Pancreas (tissue), 10 donors: ENCODE measurements around the gene ST6GALNAC3. TPM values are rescaled to one million over a fixed set of nuclear protein-coding genes. Genes with fewer than 3 reads are reported as not detected.

Experiments
- ATAC-seq, 4 donors: fragments of 200-7000 bp; cut with Tn5 transposase; one replicate each; pipeline versions ENCODE4 v1.8.0 to v1.9.1; 2020; ENCODE audit warnings: mild to moderate bottlenecking in 4 of 4, moderate library complexity in 4 of 4
- DNase-seq, 6 donors: peaks; one replicate each; pipeline ENCODE4 v3.0.0-alpha.2; 2020
- FAIRE-seq: peaks from 2 replicates; lab custom pipeline; 2012; peaks lifted over from hg19 to GRCh38; lab: Jason Lieb, UNC
- H3K27ac ChIP-seq, 4 donors: fragments of 200-600 bp; sonication (generic); 1 replicate in 3 of 4; 2 replicates in 1 of 4; pipeline versions ENCODE4 v1.5.0 to v1.8.0; 2020
- H3K27me3 ChIP-seq, 4 donors: fragments of 200-600 bp; one replicate each; pipeline ENCODE4 v1.8.0; 2021
- H3K36me3 ChIP-seq, 3 donors: fragments of 200-600 bp; sonication (generic) in 1 of 3; one replicate each; pipeline versions ENCODE4 v1.5.0 to v1.8.0; 2020 to 2021
- H3K4me1 ChIP-seq, 3 donors: fragments of 200-600 bp; one replicate each; pipeline ENCODE4 v1.8.0; 2021
- H3K4me3 ChIP-seq, 4 donors: fragments of 200-600 bp; sonication (generic) in 2 of 4; one replicate each; pipeline versions ENCODE4 v1.5.0 to v1.8.0; 2020 to 2021
- H3K9me3 ChIP-seq, 4 donors: fragments of 200-600 bp; one replicate each; pipeline ENCODE4 v1.8.0; 2021
- CTCF ChIP-seq, 4 donors: fragments of 200-600 bp; sonication (generic) in 3 of 4; IDR thresholded peaks; one replicate each; pipeline versions ENCODE4 v1.5.0 to v1.8.0; 2021; ENCODE audit warnings: antibody characterized with exemption in 4 of 4
- WGBS, 2 donors: extraction: QIAGEN DNeasy Blood & Tissue Kit; methylation state at CpG; one replicate each; pipeline ENCODE4 v1.1.7; 2013; 5-methylcytosine and 5-hydroxymethylcytosine counted together
- intact Hi-C, 3 donors: fragments of 100-400 bp; cut with DNase I; formaldehyde crosslinking; loops; one replicate each; pipeline versions ENCODE4 v1.11.1 to v1.14.2; 2022
- polyA plus RNA-seq, 2 donors: library from polyadenylated mRNA; stranded (reverse); fragments of 200-250 nt; gene quantifications; one replicate each; pipeline ENCODE4 v1.2.3, GENCODE V29; 2013
- total RNA-seq, 6 donors: library from RNA; stranded (reverse); fragmentation: NEBNext Ultra II Directional in 4 of 6; extraction: Animal tissue kit (Norgen Biotek cat#: 25700) in 4 of 6; gene quantifications; one replicate each; pipeline versions ENCODE4 v1.2.1 to v1.2.4, GENCODE V29; 2021 to 2023
- donor health status: healthy with polysubstance abuse.
- donor health status: DM: no; HTN: no; CAD: no; lungs with moderate emphysema.
- donor health status: DM: no; HTN: no; CAD: no.
- donor health status: control.
- donor health status: control.
- donor health status: Bipolar disorder and iron deficiency.
- donor health status: DM: yes; HTN: yes; CAD: no.
- donor health status: DM: no; HTN: no; CAD: no.
- donor health status: DM: no; HTN: no; CAD: no.
- donor health status: DM: yes; HTN: yes; CAD: no.

ST6GALNAC3 gene
- total and polyA plus RNA-seq, 8 donors: 0.35 to 2.0 (median 0.80) TPM

- TF ChIP-seq CTCF (IDR thresholded peaks at IDR 0.05): no peak
- ATAC-seq (no peak), DNase-seq (no peak), FAIRE-seq (no peak)
- H3K4me3 ChIP-seq: no peak overlapping the region
- intact Hi-C loops: no loop called here
- H3K27me3 ChIP-seq: no peaks in the 10 kb centered on the region
- no peak overlapping the region for H3K27ac ChIP-seq
- H3K9me3 ChIP-seq: no peaks in the 10 kb centered on the region
- no peaks in the 10 kb centered on the region for H3K36me3 ChIP-seq
- H3K4me1 ChIP-seq: no peaks in the 10 kb centered on the region
- 77 to 85% methylated on average over 3 of the region's 3 CpGs for WGBS, 2 donors
These were observed 434.3 kb downstream of the ST6GALNAC3 start for GRCh38 chr1:76508871-76509270.

GRCh38 chr1:76510672-76511557 lies 436.4 kb downstream of the ST6GALNAC3 start:
- no peak for DNase-seq
- Histone ChIP-seq H3K4me3 (no peak overlapping the region), H3K27me3 (no peaks in the 10 kb centered on the region), H3K27ac (no peak overlapping the region), H3K36me3 (no peaks in the 10 kb centered on the region), H3K9me3 (no peaks in the 10 kb centered on the region), H3K4me1 (no peaks in the 10 kb centered on the region)
- TF ChIP-seq CTCF (IDR thresholded peaks at IDR 0.05): no peak
- ATAC-seq: no peak
- intact Hi-C loops: no loop called here
- no peak for FAIRE-seq
- 51 to 67% methylated on average over 7 of the region's 7 CpGs for WGBS, 2 donors

GRCh38 chr1:76511558-76512179 lies 437.1 kb downstream of the ST6GALNAC3 start:
- H3K27me3 ChIP-seq: no peaks in the 10 kb centered on the region
- H3K9me3 ChIP-seq: no peaks in the 10 kb centered on the region
- DNase-seq (no peak), FAIRE-seq (no peak), ATAC-seq (no peak)
- no peak overlapping the region for H3K27ac ChIP-seq
- WGBS, 2 donors: 48 to 58% methylated on average over 5 of the region's 5 CpGs
- no peaks in the 10 kb centered on the region for H3K4me1 ChIP-seq
- intact Hi-C loops: no loop called here
- no peak for TF ChIP-seq CTCF (IDR thresholded peaks at IDR 0.05)
- H3K36me3 ChIP-seq: no peaks in the 10 kb centered on the region
- H3K4me3 ChIP-seq: no peak overlapping the region

- H3K9me3 ChIP-seq: no peaks in the 10 kb centered on the region
- no peak overlapping the region for H3K4me3 ChIP-seq
- 56 to 68% methylated on average over 3 of the region's 3 CpGs for WGBS, 2 donors
- no peak for FAIRE-seq
- no peak for DNase-seq
- no peak overlapping the region for H3K27ac ChIP-seq
- H3K4me1 ChIP-seq: no peaks in the 10 kb centered on the region
- ATAC-seq: no peak
- no peak for TF ChIP-seq CTCF (IDR thresholded peaks at IDR 0.05)
- H3K27me3 ChIP-seq: no peaks in the 10 kb centered on the region
- H3K36me3 ChIP-seq: no peaks in the 10 kb centered on the region
- intact Hi-C loops: no loop called here
These were observed 456.4 kb downstream of the ST6GALNAC3 start for GRCh38 chr1:76530953-76531352.

- Histone ChIP-seq H3K27ac (no peak overlapping the region), H3K27me3 (no peaks in the 10 kb centered on the region), H3K9me3 (no peaks in the 10 kb centered on the region), H3K4me3 (no peak overlapping the region), H3K36me3 (no peaks in the 10 kb centered on the region), H3K4me1 (no peaks in the 10 kb centered on the region)
- no peak for TF ChIP-seq CTCF (IDR thresholded peaks at IDR 0.05)
- 44 to 73% methylated on average over 2 of the region's 2 CpGs for WGBS, 2 donors
- ATAC-seq: no peak
- no peak for FAIRE-seq
- DNase-seq: no peak
- intact Hi-C loops: no loop called here
These were observed 467.1 kb downstream of the ST6GALNAC3 start for GRCh38 chr1:76541618-76542017.
